ENCODE measurements around the gene LRRC7.
"Not testable (repeated sequence)": the region's sequence is repeated elsewhere in the genome, so short reads cannot be mapped to it uniquely, and the experiment has no call there.

The LRRC7 gene

DNA sequence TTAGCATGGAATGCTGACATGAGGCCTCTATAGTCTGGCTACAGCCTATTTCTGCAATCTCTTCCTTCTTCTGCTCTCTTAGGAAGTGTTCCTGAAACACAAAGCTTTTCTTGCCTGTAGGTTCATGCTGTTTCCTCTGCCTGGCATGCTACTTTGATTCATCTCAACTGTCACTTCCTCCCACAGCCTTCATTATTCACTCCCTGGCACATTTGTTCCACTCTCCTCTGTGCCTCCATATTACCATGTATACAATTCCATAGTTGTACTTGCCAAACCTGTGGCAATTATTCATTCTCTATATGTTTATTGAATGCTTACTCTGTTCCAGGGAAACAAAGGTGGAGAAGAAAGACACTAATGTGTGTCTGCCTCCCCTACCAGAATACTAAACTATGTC lies 210.2 kb downstream of the LRRC7 start:
- no peak for DNase-seq

DNA sequence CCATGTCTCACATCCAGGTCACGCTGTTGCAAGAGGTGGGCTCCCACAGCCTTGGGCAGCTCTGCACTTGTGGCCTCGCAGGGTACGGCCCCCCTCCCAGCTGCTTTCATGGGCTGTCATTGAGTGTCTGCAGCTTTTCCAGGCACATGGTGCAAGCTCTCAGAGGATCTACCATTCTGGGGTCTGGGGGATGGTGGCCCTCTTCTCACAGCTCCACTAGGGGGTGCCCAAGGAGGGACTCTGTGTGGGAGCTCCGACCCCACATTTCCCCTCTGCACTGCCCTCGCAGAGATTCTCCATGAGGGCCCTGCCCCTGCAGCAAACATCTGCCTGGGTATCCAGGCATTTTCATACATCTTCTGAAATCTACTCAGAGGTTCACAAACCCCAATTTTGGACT lies 219.4 kb downstream of the LRRC7 start:
- no peak for DNase-seq

DNA sequence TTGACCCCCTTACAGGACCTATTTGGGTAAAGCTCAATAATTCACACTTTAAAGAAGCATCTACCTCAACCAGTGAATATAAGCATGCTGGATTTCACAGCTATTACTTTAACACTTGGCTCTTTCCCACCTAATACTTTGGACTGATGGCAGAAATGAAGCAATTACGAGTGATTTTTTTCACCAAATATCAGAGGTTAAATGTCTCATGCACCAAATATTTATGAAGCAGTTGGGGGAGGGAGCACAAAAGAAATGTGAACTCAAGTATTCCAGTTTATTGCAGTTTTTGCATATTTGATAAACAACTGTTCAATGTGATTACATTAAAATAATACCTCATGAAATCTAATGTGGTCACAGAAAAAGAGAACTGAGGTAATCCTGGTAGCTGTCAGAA lies 223.6 kb downstream of the LRRC7 start:
- peak; percentile 42 for DNase-seq

DNA sequence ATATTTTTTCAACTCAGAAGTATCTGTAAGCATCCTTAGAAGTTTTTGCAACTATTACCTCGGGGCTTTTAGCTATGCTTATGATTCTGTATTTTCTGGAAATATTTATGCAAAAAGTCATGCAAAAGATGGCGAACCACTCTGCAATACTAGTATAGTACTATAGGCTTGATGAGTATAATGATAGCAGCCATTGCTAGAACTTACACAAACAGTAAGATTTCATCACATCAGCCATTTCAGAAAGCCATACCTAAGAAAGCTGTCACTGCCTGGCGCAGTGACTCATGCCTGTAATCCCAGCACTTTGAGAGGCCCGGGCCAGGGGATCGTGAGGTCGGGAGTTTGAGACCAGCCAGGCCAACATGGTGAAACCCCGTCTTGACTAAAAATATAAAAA lies 227.1 kb downstream of the LRRC7 start:
- DNase-seq, result no peak

DNA sequence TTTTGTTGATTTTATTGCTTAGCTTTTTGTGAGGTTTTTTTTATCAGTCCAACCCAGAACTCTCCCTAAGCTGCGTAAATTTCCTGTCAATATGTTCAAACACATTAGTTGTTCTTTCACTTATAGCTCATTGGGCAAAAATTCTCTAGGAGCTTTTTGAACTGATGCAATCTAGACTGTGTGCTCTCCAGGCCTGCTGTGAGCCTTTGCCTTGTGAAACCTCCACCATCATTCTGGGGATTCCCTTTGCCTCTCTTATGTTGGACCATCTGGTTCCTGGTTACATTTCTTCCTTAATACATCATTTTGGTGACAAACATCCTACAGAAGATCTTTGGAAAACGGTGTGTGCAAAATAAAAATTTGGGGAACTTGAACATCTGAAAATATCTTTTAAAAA lies 247.2 kb downstream of the LRRC7 start:
- peak; percentile 17 for DNase-seq

DNA sequence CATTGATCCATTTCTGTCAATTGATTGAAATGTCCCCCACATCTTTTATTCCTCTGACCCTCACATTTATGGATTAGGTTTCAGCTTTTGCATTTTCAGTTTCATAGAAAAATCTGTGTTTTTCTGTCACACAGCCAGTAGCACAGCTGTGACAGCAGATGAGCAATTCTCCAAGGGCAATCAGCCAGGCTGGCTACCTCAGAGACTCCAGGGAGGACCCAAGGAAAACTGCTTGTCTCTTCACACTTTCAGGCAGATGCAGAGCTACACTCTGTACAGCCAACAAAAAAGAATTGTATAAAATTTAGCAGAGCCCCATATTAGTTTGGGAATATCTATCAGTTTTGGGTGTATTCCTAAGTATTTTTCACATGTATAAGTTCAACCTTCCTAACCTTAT lies 257.2 kb downstream of the LRRC7 start:
- DNase-seq, result peak; percentile 24

DNA sequence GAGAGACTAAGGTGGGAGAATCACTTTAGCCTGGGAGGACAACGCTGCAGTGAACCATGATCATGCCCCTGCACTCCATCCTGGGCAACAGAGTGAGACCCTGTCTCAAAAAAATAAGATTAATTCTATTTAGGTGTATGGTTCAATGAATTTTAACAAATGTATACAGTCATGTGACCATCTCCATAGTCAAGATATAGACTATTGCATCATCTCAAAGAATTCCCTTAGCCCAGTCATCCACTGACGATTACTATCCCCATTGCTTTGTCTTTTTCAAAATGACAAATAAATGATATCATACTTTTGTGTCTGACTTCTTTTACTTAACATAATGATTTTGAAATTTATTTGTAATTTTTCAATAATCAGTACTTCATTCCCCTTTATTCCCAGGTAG lies 260.0 kb downstream of the LRRC7 start:
- DNase-seq, result no peak

DNA sequence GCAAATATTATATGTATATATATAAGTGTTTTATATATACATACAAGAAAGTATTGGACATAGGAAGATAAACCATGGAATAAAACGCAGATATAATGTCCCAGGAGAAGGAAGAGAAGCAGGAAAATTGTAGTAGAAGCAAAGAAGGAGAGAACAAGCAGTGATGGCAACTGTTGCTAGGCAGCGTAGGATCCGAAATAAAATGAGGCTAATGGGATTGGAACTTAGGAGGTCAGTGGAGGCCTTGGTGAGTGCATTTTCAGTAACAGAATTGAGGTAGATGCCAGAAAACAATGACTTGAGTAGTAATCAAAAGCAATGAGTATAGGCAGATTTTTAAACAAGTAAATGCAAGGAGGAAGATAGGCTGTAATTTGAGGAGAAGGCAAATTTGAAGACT lies 265.8 kb downstream of the LRRC7 start:
- no peak for DNase-seq

DNA sequence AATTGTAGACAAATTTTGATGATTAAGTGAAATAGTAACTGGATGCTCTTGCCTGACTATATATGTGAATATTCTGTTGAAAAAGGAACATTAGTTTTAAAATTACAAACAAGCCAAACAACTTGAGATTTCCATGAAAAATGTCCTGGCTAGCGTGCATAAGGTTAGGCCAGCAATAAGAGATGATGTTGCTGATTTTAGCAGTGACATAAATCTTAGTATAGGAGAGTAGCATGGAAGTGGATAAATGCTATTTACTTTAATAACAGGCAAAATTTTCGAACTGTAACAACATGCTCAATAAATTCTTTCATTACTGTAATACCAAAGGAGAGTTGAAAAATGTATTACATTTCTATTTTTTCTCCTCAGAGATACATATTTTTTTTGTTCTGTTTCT lies 266.6 kb downstream of the LRRC7 start:
- DNase-seq, result no peak

DNA sequence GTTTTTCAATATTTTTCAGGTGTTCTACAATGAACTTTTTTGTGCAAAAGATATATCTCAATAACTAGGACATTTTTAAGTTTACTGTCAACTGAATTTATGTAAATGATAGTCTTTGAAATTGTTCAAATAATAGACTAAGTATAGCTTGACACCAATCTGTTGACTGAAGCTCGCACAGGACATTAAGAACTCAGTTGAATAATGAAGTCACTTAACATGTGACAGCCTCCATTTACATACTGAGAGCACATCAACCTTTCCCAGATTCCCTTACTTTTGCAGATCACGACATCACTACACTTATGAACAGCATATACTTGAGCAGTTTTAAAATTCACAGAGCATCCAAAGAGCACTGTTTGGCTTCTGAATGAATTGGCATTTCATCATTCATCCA lies 268.2 kb downstream of the LRRC7 start:
- peak; percentile 11 for DNase-seq

DNA sequence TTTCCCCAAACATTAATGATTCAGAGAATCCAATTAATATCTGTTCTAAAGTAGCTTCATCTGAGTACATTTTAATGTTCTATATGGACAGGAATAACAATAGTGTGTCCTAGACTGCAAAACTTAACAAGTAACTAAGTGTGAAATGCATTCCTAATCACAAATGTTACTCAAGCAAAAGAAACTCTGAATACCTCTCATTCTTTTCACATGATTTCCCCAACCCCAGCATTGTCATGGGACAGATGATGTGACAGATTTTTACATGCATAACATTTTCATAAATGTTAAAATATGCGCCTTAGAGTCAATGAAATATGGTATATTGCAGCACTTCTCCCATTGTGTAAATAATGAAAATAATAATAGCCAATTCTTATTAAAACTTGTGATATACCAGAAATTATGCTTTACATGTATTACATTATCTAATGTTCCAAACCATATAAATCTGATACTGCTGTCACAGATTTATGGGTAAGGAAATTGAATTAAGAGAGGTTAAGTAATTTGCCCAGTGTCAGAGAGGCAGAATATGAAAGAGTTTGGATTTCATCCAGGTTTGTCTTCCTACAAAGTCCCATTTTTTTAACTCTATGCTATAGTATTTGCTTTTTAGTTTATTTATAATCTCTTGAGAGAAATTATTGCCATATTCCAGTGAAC lies 269.4 kb downstream of the LRRC7 start:
- peak; percentile 42 for DNase-seq

DNA sequence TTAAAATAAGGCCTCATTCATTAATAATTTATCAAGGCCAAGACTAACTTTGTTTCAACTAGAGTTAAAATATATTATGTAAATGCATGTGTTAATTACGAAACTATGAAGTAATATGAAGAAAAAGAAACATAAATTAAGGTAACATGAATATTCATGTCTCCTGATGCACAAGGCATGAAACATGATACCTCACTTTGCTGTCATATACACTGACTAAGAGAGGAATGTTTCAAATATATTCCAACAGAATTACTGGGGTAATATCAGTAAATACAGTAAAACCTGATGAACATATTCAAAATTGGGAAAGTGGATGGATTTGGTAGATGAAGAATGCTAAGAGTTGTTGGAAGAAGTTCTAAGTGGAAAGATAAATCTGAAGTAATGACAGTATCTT lies 274.6 kb downstream of the LRRC7 start:
- DNase-seq, result no peak

DNA sequence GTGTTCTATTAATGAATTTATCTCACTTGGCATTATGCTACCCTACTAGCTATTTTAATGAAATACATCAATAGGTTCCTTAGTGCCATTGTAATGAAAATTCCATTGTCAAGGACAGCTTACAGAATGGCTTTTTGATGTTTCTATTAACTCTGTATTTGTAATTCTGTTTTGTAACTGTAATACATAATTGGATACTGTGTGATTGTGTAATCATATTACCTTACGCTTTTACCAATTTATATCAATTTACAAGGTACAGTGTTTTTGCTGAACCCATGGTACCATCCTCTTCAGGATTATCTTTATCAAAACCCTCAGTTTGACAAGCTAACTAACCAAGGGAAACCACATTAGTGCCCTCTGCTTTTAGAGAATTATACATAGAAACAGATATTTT lies 277.9 kb downstream of the LRRC7 start:
- no peak for DNase-seq

DNA sequence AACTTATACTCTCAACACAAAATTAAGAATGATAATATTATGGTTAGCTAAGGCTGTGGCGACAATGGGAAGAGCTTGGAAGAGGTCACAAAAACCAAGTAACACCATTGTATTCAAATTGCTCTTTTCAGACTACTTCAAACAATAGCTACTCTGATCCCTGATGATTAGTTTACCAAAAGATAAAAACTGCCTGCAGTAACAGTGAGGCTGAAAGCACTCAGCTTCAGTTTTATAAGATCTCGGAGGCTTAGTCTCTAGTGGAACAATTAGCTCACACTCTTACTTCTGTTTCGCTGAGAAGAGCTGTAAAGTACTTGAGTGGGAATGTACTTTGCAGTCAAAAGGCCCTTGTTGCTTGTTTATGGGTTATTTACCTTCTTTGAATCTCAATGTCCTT lies 278.5 kb downstream of the LRRC7 start:
- DNase-seq, result no peak

DNA sequence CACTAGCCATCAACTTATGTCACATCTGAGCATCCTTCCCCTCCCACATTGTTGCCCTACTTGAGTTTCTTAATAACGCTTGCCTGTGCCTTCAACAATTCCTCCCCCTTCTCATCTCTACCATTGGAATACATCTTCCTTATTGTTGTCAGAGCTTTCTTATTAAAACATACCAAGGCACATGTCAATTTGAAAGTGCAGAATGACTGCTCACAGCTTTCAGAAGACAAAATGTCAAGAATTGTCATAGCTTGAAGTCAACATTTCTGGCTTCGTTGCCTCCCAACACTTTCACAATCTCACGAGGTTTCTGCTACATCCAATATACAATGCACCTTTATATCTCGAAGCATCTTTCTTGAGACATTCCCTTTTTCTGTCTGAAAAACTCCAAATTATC lies 279.9 kb downstream of the LRRC7 start:
- DNase-seq, result no peak

DNA sequence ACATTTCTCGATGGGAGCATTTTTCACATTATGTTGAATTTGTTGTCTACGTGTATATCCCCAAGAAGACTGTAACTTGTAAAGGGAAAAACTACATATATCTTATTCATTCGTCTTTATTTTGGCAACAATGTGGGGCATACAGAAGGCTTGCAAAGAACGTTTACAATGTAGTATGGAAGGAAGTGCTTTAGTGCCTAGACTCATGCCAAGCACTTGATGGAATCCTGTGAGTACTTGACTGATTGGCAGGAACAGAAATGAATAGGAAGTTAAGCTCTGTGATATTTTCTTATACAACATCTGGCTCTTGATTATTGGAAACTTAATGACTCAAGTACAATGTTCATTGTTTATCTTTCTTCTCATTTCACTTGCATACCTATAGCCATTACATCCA lies 284.4 kb downstream of the LRRC7 start:
- no peak for DNase-seq

DNA sequence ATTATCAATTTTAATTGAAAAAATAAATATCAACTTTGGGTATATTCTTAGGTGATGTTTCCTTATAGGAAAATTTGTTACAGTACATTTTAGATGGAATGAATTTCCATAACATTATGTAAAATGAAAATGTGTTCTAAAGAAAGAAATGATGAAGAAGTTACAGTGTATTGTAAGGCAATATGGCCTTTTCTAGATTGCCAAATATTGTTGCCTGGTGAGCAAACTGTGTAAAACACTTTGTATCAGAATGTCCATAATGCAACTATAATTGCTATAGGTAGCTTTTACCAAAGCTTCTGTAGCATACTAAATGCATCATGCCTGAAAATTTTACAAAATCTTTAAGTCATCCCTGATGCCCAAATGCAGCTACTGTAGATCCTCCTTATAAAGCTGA lies 285.0 kb downstream of the LRRC7 start:
- DNase-seq, result no peak

DNA sequence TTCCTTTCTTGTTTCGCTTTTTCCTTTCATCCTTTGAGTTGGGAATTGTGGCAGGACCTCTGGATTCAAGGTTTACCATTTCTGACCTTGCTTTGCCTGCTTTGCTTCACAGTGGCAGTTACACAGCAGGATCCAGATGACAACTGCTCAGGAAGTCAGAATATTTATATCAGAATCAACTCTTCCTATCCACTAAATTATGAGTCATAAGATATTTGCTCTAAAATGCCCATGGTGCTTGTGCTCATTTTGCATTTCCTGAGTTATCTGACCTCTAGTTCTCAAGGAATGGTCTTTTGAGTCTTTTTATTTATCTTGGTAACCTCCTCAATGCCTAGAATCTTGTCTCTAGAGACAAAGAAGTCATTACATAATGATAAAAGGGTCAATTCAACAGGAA lies 290.8 kb downstream of the LRRC7 start:
- no peak for DNase-seq

DNA sequence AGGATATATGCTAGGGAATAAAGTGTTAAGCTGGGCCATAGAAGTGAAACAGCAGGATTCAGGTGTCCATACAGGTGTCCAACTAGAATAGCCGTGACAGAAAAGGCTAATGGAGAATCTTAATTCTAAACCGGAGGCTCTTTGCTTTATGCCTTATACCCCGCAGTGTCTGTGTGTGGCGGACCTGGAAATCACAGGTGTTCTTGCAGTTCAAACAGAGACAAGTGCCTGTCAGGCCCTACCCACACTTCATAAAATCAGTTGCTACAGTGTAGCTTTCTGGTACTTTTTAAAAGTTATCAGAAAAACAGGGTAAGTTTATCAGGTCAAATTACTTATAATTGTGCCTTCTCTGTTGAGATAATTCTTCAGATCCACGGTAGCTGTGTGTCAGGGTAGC lies 293.9 kb downstream of the LRRC7 start:
- no peak for DNase-seq

DNA sequence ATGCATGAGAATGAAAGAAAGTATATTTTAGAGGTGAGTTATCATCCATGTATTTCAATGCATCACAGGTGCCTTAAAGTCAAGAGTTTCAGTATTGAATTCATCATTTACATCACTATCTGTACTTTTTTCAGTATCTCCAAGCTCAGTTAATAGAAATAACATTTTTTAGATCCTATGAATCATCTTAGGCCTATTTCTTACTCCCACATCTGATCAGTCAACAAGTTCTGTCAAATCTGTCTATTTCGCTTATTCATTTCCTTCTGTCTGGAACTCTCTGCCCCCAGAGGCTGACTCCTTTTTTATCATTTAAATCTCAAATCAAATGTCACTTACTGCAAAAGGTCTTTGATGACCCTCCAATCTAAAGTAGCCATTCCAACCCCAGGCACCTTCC lies 295.2 kb downstream of the LRRC7 start:
- no peak for DNase-seq

DNA sequence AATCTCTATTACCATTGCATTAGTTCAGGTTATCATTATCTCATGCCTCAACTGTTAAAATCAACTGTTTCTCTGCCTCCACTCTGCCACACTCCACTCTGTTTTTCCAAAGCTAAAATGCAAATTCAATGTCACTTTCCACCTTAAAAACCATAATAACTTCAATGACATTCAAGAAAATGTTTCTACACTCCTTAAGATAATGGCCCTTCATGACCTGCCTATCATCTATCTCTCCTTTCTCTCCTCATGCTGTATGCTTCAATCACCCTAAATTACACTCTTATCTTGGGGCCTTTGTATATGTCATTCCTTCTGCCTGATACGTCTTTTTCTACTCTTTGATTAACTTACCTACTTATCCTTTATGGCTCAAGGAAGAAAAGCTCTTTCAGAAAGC lies 296.0 kb downstream of the LRRC7 start:
- DNase-seq, result no peak

DNA sequence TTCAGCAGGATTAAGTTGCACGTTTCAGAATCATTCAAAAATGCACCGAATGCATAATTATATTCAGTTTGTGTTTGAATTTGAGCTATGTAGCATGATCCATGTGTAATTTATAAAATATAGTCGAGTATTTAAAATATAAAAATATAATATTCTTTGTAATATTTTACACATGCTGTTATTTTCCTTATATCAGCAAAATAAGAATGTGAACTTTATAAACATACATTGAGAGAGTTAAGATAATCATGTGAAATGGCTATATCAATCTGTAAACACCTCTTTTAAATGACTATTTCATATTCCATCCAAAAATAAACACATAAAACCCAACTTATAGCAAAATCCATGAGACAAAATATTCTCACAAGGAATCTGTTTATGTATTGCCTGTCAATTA lies 303.7 kb downstream of the LRRC7 start:
- DNase-seq, result no peak

DNA sequence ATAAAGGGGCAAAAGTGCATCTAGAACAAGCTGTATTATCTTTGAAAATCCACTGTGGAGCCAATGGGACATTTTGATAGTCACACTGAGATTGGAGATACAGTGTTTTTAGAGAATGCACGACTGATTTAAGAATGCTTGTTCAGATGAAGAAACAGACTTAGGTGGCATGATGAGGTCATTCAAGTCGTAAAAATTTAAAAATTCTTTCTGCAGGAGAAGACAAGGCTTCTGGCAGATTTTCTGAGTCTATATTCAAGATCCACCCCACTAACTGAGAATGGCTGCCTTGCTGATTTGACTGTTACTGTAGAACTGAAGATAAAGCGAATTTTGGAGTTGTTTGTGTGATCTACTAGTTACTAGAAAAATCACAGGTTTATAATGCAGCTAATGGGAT lies 310.6 kb downstream of the LRRC7 start:
- no peak for DNase-seq

DNA sequence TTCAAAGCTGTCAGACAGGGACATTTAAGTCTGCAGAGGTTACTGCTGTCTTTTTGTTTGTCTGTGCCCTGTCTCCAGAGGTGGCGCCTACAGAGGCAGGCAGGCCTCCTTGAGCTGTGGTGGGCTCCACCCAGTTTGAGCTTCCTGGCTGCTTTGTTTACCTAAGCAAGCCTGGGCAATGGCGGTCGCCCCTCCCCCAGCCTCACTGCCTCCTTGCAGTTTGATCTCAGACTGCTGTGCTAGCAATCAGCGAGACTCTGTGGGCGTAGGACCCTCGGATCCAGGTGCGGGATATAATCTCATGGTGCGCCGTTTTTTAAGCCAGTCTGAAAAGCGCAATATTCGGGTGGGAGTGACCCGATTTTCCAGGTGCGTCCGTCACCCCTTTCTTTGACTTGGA lies 320.3 kb downstream of the LRRC7 start:
- DNase-seq, result not testable (repeated sequence)

DNA sequence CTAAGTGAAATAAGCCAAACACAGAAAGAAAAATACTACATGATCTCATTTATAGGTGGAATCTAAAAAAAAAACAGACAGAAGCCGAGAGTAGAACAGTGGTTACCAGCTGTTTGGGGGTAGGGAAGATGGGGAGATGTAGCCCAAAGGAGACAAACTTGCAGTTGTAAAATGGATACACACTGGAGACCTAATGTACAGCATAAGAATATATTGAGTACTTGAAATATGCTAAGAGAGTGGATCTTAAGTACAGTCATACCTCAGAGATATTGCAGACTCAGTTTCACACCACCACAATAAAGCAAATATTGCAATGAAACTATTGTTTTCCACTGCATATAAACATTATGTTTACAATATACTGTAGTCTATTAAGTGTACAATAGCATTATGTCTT lies 320.9 kb downstream of the LRRC7 start:
- no peak for DNase-seq

DNA sequence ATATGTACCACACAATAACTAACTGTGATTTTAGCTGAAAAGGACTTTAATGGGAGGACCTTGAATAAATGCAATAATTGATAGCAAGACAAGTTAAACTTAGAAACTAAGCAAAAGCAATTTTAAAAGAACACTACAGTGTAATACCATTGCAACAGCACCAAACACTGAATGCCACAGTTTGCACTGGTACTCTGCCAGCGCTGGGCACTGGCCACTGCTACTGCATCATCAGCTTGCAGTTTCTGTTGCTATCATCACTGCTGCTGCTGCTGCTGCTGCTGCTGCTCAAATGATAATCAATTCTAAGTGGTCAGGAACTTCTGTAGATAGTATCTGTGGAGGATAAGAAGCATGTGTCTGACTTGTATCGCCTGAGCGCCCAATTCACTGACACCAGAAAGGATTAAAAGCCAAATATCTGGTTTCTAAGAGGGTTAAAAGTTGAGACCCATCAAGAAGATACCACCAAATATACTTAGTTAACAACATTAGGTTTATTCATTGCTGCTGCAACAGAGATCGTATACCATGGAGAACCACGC lies 330.8 kb downstream of the LRRC7 start:
- no peak for DNase-seq
